Activated CD4-positive, alpha-beta T cell treated with anti-CD3 and anti-CD28 coated beads, Interleukin-2, amount 50 U/mL, for 4 hours (primary cell): ENCODE measurements around the gene NBDY.
"Not testable (repeated sequence)": the region's sequence is repeated elsewhere in the genome, so short reads cannot be mapped to it uniquely, and the experiment has no call there.

ENCODE experiments used
- DNase-seq, 2 experiments: peaks; one replicate each; pipeline ENCODE4 v3.0.0-alpha.2; 2020

NBDY gene

GRCh38 chrX:56803850-56804681 lies 75.0 kb downstream of the NBDY start:
- no peak for DNase-seq

DNA sequence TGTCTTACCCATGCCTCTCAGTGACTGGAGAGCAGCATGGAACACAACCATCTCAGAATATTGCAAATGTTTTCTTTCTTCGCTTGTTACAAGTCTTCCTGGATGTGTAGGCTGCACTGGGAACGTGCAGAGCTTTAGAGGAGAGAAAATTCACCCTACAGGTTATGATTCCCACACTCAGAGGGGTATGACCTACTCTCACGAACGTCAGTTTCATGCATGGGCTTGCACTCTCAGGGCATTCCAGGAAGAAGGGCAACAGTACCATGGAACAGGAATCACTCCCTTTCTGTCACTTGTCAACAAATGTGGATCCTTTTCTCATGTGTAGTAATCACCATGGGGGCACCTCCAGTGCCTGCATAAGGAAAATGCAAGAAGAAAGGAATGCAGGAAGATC lies 75.8 kb downstream of the NBDY start:
- no peak for DNase-seq

DNA sequence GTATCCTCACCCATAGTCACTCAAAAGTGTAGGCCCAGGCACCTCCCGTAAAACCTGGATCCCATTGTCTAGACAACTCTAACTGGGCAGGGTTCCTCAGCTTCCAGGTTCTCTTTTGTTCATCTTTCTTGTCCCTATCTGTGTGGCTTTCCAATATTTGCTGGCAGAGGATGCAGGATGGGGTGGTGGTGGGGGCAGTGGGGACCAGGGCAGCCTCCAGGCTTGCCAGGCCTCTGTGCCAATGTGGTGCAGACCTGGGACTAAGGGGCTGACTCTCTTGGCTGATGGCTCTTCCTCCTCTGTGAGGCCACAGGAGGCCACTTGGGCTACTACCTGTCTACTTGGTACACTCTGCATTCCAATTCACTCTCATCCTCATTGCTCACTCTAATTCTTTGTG lies 76.4 kb downstream of the NBDY start:
- DNase-seq, result no peak

DNA sequence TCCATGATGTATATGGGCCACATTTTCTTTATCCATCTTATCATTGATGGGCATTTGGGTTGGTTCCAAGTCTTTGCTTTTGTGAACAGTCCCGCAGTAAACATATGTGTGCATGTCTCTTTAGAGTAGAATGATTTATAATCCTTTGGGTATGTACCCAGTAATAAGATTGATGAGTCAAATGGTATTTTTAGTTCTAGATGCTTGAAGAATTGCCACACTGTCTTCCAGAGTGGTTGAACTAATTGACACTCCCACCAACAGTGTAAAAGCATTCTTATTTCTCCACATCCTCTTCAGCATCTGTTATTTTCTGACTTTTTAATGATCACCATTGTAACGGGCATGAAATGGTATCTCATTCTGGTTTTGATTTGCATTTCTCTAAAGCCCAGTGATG lies 77.1 kb downstream of the NBDY start:
- DNase-seq, result not testable (repeated sequence)

DNA sequence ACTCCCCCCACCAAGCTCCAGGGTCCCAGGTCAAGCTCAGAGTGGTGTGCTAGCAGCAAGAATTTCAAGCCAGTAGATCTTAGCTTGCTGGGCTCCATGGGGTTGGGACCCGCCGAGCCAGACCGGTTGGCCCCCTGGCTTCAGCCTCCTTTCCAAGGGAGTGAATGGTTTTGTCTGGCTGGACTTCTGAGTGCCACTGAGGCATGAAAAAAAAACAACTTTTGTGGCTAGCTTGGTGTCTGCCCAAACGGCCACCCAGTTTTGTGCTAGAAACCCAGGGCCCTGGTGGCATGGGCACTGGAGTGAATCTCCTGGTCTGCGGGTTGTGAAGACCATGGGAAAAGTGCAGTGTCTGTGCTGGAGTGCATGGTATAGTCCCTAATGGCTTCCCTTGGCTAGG lies 82.6 kb downstream of the NBDY start:
- no peak for DNase-seq

- no peak for DNase-seq
Measured at GRCh38 chrX:56812515-56813105, 83.6 kb downstream of the NBDY start.

DNA sequence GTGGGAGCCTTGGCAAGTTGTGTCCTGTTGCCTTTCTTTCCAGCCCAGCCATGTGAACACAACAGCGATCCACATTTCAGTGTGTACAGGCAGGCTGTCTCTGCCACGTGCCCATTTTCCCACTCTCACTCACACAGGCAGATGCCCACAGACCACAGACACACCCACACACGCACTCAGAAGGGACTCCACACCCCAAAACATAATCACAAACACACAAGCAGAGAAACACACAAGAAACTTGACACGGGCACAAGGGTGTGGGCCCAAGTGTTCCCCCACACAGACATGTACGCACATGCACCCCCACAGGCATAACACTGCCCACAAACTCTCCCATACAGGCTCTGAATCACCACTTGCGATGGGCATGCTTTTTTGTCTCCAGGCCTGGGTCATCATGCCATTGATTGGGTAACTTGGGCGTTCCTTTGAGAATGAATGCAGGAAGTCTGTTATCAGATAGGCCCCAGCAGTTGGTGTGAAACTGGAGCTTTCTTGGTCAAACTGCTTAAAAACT lies 84.3 kb downstream of the NBDY start:
- DNase-seq, result peak; percentile 16

GRCh38 chrX:56817179-56817578 lies 88.1 kb downstream of the NBDY start:
- DNase-seq, result no peak

DNA sequence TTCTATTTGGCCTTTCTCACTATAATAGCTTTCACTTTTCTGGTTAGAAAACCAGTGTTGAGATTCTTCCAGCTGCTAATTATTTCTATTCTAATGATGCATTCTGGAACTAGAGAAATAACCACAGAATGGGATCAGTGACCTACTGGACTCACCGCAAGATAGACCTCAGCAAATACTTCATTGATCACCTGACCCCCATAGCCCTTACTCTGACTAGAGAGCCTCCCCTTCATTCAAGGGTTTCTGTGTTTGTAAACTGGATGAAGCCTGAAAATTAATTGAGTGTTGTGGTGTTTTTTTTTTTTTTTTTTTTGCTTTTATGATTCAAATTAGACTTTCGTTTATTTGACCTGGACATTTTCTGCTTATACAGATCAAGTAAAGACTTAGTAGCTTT lies 97.0 kb downstream of the NBDY start:
- no peak for DNase-seq

- no peak for DNase-seq
Measured at GRCh38 chrX:56833626-56834025, 104.6 kb downstream of the NBDY start.

GRCh38 chrX:56853436-56853835 lies 124.4 kb downstream of the NBDY start:
- DNase-seq, result no peak

- DNase-seq, result no peak
Measured at GRCh38 chrX:56857042-56857441, 128.0 kb downstream of the NBDY start.

DNA sequence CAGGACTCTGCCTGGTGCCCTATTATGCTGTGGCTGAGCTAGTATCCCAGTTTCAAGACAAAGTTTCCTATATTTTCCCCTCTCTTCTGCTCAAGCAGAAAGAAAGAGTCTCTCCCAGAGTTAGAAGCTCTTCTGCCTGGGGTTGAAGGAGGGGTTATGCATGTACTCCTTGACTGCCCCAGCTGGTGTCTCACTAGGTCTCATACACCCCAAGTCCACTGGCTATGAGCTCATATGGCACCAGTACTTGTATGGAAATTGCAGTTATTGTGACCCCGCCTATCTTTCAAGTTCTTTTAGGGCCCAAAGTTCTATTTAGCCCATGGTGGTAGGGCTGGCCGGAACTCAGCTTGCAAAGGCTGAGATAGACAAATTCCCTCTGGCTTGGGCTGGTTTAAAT lies 131.8 kb downstream of the NBDY start:
- DNase-seq, result no peak
